Smooth muscle cell of the umbilical artery (primary cell): Measurements from ENCODE around the gene CARD9. TPM values are rescaled to one million over a fixed set of nuclear protein-coding genes. Genes with fewer than 3 reads are reported as not detected.

Experiments
- total RNA-seq: library from RNA; depleted of rRNA; stranded (reverse); fragments of >200 nt; gene quantifications from 2 replicates; pipeline ENCODE4 v1.2.3, GENCODE V29; 2014

CARD9 gene
- 1.8 and 5.3 TPM in 2 replicates for total RNA-seq

GRCh38 chr9:136373300-136374182 is at the start of gene CARD9:
TSS of gene CARD9 (minus strand) at chr9:136373669. CDS start at chr9:136372078, 1,591 bp downstream.

GRCh38 chr9:136410500-136411287 is 37.2 kb upstream of the CARD9 start, which contains the start of the genes ENTR1 and PMPCA:
TSS of gene ENTR1 (minus strand) at chr9:136410614. CDS start at chr9:136410397, 217 bp downstream.
TSS of gene PMPCA (plus strand) at chr9:136410658. CDS start at chr9:136410669, 11 bp downstream.

GRCh38 chr9:136400038-136400834 is 26.8 kb upstream of the CARD9 start, which contains the start of gene SNAPC4:
TSS of gene SNAPC4 (minus strand) at chr9:136400170. CDS start at chr9:136398428, 1,742 bp downstream.

GRCh38 chr9:136363106-136363948 is 10.1 kb downstream of the CARD9 start, which contains the start of gene DNLZ:
TSS of gene DNLZ (minus strand) at chr9:136363744. CDS start at chr9:136363714, 30 bp downstream.

GRCh38 chr9:136327304-136327974 is 46.0 kb downstream of the CARD9 start, which contains the start of gene GPSM1:
TSS of gene GPSM1 (plus strand) at chr9:136327539. CDS start at chr9:136327696, 157 bp downstream.

Other genes with a start within 250 kb of the CARD9 start
- gene LHX3, start 168.5 kb downstream of the CARD9 start, total RNA-seq: not detected in 2 replicates
- gene QSOX2, start 127.9 kb downstream of the CARD9 start, total RNA-seq: 21.4 and 42.6 TPM in 2 replicates
- gene CCDC187, start 69.6 kb downstream of the CARD9 start, total RNA-seq: not detected in 2 replicates
- gene GPSM1, start 46.1 kb downstream of the CARD9 start, total RNA-seq: 38.6 and 68.0 TPM in 2 replicates
- gene DNLZ, start 9.9 kb downstream of the CARD9 start, total RNA-seq: 12.7 and 19.0 TPM in 2 replicates
- 7.4 and 13.1 TPM in 2 replicates for gene SNAPC4, start 26.5 kb upstream of the CARD9 start, total RNA-seq
- gene ENTR1, start 36.9 kb upstream of the CARD9 start, total RNA-seq: 30.3 and 46.5 TPM in 2 replicates
- gene PMPCA, start 37.0 kb upstream of the CARD9 start, total RNA-seq: 39.5 and 59.3 TPM in 2 replicates
- 3.9 and 10.7 TPM in 2 replicates for gene INPP5E, start 66.2 kb upstream of the CARD9 start, total RNA-seq
- 38.0 and 63.9 TPM in 2 replicates for gene SEC16A, start 109.4 kb upstream of the CARD9 start, total RNA-seq
- gene NOTCH1, start 172.4 kb upstream of the CARD9 start, total RNA-seq: 7.1 and 27.3 TPM in 2 replicates